ENCODE data around the gene TMEM127.

GRCh38 chr2:96239745-96240264, 26.0 kb downstream of the TMEM127 start:
- TF ChIP-seq CTCF (IDR thresholded peaks at IDR 0.05) (no peak), POLR2A (IDR thresholded peaks at IDR 0.05) (no peak)
